Glomerular endothelial cell (primary cell): Measurements from ENCODE around the gene POU4F3. TPM values are rescaled to one million over a fixed set of nuclear protein-coding genes. Genes with fewer than 3 reads are reported as not detected.
A peak's percentile ranks its signal among the peaks of the same experiment; 100 is the strongest.

Source experiments
- DNase-seq: peaks from one replicate; pipeline ENCODE4 v3.0.0-alpha.2; 2011; ENCODE audit warnings: low read depth, low spot score; ENCODE audit errors: extremely low read depth
- total RNA-seq: library from RNA; depleted of rRNA; stranded (reverse); fragments of >200 nt; gene quantifications from 2 replicates; pipeline ENCODE4 v1.2.3, GENCODE V29; 2015

Gene POU4F3
- total RNA-seq, 1 donor from 2014 or later, result 0.12 TPM

GRCh38 chr5:146337928-146338327, 711 bp upstream of the POU4F3 start:
- DNase-seq, result no peak

- DNase-seq, result no peak
Measured at GRCh38 chr5:146339715-146340259, 1.1 kb downstream of the POU4F3 start.

GRCh38 chr5:146340260-146341081, 1.8 kb downstream of the POU4F3 start:
- DNase-seq, result peak; percentile 25

- no peak for DNase-seq
Measured at GRCh38 chr5:146341854-146342253, 3.2 kb downstream of the POU4F3 start.

- no peak for DNase-seq
Measured at GRCh38 chr5:146342519-146342881, 3.9 kb downstream of the POU4F3 start.

GRCh38 chr5:146342882-146343865, 4.5 kb downstream of the POU4F3 start:
- DNase-seq, result no peak

GRCh38 chr5:146344155-146345118, 5.8 kb downstream of the POU4F3 start:
- no peak for DNase-seq

GRCh38 chr5:146345240-146345577, 6.6 kb downstream of the POU4F3 start:
- no peak for DNase-seq

GRCh38 chr5:146345578-146346366, 7.1 kb downstream of the POU4F3 start:
- no peak for DNase-seq

- DNase-seq, result no peak
Measured at GRCh38 chr5:146357126-146357525, 18.5 kb downstream of the POU4F3 start.

- DNase-seq, result no peak
Measured at GRCh38 chr5:146359836-146360235, 21.2 kb downstream of the POU4F3 start.

- no peak for DNase-seq
Measured at GRCh38 chr5:146363161-146363874, 24.7 kb downstream of the POU4F3 start.

GRCh38 chr5:146365618-146366017, 27.0 kb downstream of the POU4F3 start:
- no peak for DNase-seq

GRCh38 chr5:146366904-146367303, 28.3 kb downstream of the POU4F3 start:
- no peak for DNase-seq

GRCh38 chr5:146368137-146368536, 29.5 kb downstream of the POU4F3 start:
- DNase-seq, result no peak

GRCh38 chr5:146369691-146370090, 31.1 kb downstream of the POU4F3 start:
- DNase-seq, result no peak

- DNase-seq, result no peak
Measured at GRCh38 chr5:146376821-146377220, 38.2 kb downstream of the POU4F3 start.

- no peak for DNase-seq
Measured at GRCh38 chr5:146378986-146379385, 40.3 kb downstream of the POU4F3 start.

- no peak for DNase-seq
Measured at GRCh38 chr5:146380714-146381113, 42.1 kb downstream of the POU4F3 start.
